ENCODE data around the gene GOLGA7B.

- TF ChIP-seq CTCF (IDR thresholded peaks at IDR 0.05; ENCODE audit: insufficient read depth, low read length) (no peak), POLR2AphosphoS5 (IDR thresholded peaks at IDR 0.05; ENCODE audit: low read depth) (no peak), GABPA (IDR thresholded peaks at IDR 0.05; ENCODE audit: low read depth) (no peak)
- TF ChIP-seq, protein P1, sequence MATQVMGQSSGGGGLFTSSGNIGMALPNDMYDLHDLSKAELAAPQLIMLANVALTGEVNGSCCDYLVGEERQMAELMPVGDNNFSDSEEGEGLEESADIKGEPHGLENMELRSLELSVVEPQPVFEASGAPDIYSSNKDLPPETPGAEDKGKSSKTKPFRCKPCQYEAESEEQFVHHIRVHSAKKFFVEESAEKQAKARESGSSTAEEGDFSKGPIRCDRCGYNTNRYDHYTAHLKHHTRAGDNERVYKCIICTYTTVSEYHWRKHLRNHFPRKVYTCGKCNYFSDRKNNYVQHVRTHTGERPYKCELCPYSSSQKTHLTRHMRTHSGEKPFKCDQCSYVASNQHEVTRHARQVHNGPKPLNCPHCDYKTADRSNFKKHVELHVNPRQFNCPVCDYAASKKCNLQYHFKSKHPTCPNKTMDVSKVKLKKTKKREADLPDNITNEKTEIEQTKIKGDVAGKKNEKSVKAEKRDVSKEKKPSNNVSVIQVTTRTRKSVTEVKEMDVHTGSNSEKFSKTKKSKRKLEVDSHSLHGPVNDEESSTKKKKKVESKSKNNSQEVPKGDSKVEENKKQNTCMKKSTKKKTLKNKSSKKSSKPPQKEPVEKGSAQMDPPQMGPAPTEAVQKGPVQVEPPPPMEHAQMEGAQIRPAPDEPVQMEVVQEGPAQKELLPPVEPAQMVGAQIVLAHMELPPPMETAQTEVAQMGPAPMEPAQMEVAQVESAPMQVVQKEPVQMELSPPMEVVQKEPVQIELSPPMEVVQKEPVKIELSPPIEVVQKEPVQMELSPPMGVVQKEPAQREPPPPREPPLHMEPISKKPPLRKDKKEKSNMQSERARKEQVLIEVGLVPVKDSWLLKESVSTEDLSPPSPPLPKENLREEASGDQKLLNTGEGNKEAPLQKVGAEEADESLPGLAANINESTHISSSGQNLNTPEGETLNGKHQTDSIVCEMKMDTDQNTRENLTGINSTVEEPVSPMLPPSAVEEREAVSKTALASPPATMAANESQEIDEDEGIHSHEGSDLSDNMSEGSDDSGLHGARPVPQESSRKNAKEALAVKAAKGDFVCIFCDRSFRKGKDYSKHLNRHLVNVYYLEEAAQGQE (IDR thresholded peaks at IDR 0.05; ENCODE audit: insufficient replicate concordance, low read depth), result no peak
Observed at GRCh38 chr10:97805096-97805884, 44.4 kb upstream of the GOLGA7B start.

Measured in HL-60 (cell line).